ENCODE data around the gene SPN.
"Not testable (repeated sequence)": the region's sequence is repeated elsewhere in the genome, so short reads cannot be mapped to it uniquely, and the experiment has no call there.

SPN gene

DNA sequence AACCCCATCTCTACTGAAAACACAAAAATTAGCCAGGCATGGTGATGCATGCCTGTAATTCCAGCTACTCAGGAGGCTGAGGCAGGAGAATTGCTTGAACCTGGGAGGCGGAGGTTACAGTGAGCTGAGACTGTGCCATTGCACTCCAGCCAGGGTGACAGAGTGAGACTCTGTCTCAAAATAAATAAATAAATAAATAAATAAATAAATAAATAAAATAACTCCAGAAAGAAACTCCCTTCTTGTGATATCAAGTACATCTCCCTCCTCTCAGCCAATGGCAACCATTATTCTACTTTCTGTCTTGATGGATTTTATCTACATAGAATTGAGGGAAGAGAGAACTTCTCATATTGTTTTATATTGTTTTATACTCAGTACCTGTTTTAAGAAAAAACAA lies 44.1 kb downstream of the SPN start:
- not testable (repeated sequence) for DNase-seq

DNA sequence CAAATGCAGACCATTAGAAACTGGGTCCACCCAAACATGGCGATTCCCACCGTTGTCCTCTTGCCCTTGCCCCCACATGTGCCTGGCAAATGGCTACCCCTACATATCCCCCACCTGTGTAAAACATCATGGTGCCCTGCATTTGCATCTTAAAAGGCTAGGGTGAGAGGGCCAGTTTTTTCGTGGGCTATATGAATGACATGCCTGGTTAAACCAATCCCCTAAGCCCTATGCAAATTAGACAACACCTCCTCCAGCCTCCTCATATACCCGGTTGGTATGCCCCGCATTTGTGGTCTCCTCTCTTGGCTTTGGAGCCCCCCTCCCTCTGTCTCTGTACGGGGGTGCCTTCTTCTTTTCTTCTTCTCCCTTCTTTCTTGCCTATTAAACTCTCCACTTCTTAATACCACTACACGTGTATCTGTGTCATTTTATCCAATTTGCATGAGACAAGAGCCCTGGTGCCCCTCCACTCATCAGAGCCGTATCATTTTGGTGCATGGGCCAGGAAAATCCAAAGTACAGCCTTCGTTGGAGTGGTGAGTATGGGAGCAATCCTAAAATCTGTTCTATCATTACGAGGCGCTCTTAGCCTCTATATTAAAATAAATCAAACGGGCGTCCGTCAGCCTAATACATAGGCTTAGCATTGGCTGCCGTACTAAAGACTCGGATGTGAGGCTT lies 46.0 kb downstream of the SPN start:
- no peak for DNase-seq

DNA sequence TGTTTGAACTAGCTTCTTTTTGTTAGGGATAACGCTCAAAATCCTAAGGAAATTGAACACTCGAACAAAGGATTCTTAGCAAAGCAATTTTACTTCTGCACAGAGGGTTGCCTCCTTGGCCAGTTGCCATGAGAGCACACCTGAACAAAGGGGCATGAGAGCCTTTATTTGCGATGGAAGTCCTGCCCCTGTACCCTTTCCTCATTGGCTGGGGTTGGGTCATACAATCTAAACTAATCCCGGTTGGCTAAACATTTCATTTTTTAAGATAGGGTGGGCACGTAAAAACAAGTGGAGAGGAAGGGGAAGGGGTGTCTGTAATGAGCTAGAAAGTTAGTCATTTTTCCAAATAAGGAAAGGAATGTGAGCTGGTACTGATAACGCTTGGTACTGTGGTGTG lies 46.6 kb downstream of the SPN start:
- DNase-seq, result not testable (repeated sequence)

DNA sequence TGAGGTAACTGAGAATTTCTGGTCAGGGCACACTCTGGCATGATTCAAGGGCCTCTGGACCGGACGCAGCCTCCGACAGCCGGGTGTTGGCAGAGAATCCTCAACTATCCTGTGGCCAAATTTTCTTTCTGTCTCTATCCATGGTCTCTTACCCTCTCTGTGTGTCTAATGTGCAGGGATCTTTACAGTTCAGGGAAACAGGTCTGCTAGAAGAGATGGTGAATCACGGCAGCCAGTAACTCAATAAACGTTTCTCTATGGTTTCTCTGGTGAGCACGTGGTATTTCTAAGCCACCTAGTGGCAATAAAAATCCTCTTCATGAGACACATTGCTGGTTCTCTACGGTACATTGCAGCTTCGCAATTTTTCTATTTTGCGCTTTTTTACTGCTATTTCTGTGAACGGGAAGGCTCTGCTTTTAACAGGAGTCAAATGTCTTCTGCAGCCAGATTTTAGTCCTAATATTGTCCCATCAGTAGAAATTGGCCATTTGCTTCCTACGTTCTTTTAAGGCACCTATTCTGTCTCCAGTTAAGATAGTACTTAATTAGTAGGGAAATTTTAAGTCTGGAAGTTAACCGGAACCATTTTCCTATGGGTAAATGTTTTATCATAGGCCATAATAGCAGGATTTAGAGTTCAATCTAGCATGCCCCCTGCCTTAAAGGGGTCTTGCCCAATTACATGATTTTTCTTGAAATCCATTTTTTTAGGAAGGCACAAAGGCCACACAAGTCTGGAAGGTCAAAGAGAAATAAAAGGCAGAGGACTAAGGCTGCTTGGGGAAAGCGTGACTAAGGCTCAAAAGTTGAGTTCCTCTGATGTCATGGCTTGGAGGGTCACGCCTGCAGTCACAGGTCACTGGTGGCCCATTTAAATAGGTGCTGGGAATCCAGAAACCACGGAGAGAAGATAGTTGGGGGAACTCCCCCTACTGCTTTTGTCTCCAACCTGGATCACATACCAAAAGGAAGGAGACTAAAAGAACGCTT lies 47.5 kb downstream of the SPN start:
- no peak for DNase-seq

DNA sequence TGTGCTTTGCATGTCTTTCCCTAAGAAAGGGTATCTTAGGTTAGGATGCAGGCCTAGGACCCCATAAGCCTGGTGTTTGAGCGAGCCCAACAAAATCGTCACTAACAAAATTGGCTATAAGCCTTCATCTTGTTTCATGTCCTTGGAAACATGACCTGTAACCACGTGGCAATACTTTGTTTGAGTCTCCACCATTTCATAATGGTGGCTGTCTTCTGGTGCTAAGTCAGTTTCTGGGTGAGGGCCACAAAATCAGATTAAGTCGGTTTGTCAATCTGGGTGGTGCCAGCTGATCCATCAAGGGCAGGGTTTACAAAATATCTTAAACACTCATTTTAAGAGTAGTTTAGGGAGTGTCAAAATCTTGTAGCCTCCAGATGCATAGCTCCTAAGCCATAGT lies 49.8 kb downstream of the SPN start:
- no peak for DNase-seq

DNA sequence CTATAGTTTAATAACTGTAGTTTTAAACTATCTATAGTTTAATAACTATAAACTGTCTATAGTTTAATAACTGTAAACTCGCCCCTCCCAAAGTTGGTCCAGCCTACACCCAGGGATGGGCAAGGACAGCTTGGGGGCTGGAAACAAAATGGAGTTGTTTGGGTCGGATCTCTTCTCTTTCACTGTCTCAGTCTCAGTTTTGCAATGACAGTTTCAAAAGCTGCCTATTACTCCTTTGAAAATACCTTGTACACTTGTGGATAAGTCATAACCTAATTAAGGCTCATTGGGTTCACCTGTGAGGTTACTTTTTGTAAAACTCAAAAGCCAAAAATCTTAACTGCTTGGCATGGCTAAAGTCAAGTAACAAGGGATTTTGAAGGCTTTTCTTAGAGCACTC lies 51.3 kb downstream of the SPN start:
- no peak for DNase-seq

DNA sequence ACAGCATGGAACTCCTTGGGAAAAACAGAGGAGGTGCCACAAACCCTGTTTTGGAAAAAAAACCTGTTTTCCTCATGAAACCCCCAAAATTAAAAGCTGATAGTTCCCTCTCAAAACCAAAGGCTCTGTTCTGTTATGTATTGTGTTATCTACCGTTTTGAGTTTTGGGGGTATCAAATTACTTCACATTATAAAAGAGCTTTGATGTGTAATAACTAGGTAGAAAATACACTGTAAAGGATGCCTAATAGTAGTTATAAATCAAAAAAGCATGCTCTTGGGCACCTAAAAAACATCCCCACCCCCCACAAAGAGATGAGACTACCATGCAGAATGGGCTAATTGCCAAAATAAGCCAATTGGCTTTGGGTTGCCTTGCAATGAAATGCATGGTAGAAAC lies 51.9 kb downstream of the SPN start:
- DNase-seq, result no peak

DNA sequence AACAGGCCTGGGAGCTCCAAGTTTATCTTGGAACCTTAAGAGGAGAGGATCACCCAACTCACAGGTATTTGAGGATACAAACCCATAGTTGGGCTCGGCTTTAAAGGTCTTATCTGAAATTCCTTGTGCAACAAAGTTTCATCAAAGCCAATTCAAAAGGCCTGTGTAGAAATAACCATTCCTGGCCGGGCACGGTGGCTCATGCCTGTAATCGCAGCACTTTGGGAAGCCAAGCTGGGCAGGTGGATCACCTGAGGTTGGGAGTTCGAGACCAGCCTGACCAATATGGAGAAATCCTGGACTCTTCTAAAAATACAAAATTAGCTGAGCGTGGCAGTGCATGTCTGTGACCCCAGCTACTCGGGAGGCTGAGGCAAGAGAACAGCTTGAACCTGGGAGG lies 54.1 kb downstream of the SPN start:
- no peak for DNase-seq

DNA sequence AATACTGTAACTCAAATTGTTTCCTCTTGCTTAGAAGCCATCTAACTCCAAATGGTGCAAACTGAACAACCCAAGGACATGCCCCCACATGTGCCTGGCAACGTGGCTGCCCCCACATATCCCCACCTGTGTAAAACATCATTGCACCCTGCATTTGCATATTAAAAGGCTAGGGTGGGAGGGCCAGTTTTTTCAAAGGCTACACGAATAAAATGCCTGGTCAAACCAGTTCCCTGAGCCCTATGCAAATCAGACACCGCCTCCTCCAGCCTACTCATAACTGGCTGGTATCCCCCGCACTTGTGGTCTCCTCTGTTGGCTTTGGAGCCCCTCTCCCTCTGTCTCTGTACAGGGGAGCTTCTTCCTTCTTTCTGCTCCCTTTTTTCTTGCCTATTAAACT lies 56.0 kb downstream of the SPN start:
- no peak for DNase-seq

All from DMS79 treated with DMSO at 0.1 percent for 48 hours (cell line).